GM18526 (cell line): ENCODE results near the gene OSER1.

Experiments used
- POLR2A ChIP-seq: IDR thresholded peaks from 3 replicates; pipeline ENCODE4 v1.6.1; 2011; ENCODE audit not compliant: insufficient read length; ENCODE audit errors: extremely low read depth

The OSER1 gene

DNA sequence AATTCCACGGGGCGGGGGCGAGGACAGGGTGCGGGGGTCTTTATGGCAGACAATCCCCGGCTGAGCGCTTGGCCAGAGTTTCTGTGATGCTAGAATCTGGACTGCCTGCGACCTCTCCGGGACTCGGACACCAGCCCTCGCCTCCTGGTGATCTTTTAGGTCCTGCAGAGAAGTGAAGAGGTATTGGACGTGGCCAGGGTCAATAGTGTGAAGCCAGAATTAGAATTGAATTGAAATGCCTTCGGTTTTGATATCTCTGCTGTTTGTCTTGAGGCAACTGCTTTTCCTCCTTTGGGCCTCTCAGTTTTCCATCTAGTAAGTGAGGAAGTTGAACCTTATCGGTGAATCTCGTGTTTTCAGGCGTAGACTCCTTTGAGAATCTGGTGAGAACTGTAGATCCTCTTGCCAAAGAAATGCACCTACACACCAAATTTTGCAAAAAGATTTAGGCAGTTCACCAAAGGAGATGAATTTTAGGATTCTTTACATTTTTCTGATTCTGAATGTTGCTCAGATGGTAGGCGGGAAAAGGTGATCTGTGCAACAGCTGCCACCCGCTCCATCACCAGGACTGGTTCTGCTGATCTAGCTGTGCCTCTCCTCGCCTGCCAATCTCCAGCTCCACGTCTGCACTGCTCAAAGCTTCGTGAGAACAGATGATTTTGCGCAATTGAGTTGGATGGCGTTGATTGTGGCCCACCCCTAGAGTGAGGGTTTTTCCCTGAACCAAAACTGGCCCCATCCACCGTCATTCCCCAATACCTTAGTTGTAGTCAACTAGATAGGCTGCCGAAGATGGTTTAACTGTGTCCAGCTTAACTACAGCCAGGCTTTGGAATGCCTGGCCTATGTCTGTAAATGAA is 837 bp upstream of the OSER1 start:
- no peak for TF ChIP-seq POLR2A

DNA sequence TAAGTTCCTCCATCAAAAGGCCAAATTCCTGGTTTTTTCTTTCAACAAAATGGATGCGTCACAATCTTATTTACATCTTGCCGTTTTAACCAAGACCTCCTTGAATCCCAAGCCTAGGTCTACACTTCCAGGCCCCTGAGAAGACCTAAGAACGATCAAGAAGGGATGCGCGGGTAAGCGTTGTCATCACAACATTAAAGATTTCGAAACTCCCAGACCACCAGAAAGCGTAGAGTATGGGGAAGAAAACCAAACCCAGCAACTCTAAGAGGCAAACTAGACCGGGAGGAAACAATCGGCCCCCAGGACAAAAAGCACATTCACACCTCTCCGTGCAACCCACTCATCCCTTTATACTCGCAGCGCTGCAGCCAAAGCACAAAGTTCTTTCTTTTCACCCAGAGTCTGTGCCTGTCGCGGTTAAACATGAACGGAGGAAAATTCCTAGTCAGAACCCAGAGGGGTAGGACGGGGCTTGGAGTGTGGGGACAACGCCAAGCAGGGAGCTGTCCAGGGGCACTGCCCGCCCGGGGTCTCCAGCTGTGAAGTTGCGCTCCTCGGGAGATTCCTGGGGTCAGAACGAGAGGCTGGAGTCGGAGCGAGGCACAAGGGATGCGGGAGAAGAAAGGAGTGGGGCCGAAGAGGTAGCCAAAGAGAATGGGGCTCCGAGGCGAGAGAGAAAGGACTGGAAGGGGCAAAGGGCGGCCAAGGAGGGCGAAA is 725 bp downstream of the OSER1 start:
- TF ChIP-seq POLR2A, result no peak

DNA sequence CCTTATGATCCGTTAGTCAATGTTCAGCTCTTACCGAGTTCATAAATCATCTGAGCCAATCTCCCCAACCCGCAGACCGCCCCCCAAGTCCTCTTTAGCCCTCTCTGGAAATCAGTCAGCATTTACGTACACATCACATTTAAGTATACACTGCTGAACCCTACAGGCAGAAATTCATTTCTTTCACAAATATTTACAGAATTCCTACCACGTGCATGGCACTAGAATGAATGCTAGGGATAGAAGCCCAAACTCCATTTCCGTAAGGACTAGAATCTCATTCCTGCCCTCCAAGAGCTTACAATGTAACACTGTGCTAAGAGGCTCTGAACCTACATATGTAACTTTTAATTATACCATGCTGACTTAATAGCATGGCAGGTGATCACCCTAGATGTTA is 1.8 kb downstream of the OSER1 start:
- no peak for TF ChIP-seq POLR2A

DNA sequence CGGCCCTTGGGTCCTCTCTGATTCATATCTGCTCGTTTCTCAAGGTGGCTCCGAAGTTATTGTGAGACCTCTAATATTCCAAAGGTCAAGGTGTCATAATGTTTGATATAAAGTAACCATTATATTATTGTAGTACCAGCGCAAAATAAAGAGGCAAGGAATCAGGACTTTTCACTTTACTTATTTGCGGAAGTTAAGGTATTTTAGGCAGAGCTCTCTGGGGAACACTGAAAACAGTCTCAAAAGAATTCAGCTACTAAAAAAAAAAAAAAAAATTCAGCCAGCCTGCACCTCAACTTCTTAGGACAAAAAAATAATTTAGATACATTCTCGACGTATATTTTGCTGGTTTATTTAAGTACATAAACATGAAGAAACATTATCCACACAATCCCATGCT is 2.4 kb downstream of the OSER1 start:
- TF ChIP-seq POLR2A, result no peak

DNA sequence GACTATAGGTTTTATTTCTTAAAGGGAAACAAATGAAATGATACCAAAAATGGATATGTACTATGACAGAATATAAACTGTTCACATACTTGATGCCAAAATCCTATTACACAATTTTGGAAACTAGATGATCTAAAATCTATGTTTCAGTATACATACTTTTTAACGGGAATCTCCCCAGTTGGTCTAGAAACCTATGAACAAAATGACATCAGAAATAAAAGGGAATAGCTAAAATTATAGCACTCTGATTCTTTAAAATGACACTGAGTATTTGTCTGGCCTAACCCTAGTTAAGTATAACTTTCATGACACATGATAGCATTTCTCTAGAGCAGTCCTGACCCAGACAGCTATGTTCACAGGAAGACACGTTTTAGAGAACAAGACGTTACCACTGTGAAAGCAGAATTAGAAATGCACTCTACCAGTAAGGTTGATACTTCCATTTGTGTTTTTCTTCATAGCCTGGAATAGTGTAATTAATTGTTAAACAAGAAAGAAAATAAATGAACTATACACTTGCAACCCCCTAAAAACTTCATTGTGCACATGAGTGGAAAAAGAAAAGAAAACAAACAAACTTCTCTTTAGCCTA is 3.3 kb downstream of the OSER1 start:
- no peak for TF ChIP-seq POLR2A

DNA sequence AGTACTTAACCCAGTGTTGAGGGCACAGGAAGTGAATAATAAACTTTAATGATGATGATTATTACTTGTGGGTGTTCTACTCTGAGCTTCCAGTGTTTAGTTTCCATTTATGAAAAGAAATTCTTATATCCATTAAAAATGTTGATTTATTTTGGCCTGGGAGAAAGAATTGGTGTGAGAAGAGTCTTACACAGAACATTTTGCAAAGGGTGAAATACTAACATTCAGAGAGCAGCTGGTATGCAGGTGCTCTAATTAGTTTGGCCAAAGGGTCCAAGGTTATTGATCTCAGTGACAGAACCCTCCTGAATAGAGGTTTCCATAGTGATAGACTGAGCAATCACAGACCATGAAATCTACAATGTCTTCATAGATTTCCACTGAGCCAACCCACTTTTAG is 4.4 kb downstream of the OSER1 start:
- no peak for TF ChIP-seq POLR2A

DNA sequence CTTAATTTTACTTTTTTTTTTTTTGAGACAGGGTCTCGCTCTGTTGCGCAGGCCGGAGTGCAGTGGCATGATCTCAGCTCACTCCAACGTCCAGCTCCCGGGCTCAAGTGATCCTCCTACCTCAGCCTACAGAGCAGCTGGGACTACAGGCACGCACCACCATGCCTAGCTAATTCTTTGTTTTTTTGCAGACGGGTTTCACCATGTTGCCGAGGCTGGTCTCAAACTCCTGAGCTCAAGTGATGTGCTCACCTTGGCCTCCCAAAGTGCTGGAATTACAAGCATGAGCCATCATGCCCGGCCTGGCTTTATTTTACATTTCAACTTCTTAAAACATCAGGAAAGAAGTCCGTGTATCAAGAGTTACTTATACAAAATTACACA is 5.7 kb downstream of the OSER1 start:
- TF ChIP-seq POLR2A, result no peak

DNA sequence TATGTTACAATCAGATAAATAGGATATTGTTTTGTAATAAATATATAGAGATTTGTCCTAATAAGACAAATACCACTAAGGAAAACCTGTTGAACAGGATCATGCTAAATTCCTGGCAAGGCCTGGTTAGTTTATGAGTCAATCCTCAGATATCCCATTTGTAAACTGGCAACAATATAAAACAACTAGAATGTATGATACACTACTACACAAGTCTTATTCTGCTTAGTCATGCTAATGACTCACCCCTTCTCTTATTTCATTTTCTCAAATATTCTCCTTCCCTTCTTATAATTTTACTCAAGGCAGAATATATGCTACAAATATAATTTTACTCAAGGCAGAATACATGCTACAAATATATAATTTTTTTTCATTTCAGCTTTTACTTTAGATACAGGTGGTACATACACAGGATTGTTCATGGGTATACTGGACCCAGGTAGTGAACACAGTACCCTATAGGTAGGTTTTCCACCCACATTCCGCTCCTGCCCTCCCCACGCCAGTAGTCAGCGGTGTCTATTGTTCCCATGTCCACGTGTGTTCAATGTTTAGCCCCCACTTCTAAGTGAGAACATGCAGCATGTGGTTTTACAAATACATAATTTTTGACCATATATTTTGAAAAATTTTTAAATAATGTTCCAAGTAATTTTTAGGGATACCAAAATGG is 6.3 kb downstream of the OSER1 start:
- no peak for TF ChIP-seq POLR2A

DNA sequence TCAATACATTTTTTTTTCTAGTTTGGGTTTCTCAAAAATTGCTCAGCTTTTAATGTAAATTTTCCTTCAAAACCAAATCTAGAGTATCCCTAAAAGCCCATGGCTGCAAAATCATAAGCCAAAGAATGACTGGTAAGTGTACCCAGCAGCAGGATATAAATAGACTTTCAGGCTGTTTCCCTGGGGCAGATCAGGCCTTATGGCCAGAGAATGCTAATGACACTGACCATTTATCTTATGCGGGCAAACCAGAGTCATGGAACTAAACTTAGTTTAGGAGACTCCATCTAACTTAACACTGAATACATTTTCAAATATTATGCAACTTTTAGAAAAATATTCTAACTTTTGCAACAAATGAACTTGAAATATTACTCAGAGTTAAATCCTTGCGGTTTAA is 7.4 kb downstream of the OSER1 start:
- no peak for TF ChIP-seq POLR2A

DNA sequence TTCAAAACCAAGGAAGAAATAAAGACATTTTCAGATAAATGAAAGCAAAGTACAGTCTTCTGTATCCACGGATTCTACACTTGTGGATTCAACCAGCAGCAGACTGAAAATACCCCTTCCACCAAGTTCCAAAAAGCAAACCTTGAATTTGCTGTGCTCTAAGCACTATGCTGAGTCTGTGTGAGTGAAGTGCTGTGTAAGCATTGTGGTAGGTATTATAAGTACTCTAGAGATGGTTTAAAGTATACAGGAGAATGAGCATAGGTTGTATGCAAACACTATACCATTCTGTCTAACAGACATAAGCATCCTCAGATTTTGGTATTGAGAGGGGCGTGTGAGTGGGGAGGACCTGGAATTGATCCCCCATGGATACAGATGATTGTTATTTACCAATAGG is 9.6 kb downstream of the OSER1 start:
- no peak for TF ChIP-seq POLR2A

DNA sequence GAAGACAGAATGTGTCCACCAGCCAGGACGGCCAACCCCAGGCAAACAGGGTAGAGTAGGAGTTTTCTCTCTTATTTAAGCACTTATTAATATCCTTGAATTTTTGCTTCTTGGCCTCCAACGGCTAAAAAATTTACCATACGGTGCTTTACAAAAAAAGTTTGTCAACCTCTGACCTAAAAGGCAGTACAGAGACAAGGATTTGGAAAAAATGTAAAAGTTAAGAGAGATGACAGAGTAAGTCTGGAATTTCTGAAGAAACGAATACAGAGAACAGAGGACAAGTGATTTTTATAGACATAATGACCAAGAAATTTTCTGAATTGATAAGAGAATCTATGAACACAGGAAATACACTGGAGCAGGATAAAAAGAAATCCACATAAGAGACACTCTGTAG is 10.2 kb downstream of the OSER1 start:
- TF ChIP-seq POLR2A, result no peak

DNA sequence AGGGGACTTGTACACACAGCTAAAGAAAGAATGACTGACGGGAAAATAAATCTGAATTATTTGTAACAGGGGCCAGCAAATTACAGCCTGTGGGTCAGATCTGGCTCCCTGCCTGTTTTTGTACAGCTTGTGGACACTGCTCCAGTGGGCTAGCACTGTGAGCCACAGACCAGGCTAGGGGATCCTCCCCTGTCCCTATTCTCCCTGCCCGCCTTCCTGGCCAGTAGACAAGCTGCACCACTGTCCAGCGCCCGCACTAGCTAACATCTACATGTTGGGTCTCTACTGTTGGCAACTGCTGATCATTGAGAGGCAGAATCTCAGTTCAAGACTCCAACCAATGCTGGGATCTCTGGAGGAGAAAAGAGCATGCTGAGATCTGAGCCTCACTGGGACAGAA is 10.7 kb downstream of the OSER1 start:
- TF ChIP-seq POLR2A, result no peak

DNA sequence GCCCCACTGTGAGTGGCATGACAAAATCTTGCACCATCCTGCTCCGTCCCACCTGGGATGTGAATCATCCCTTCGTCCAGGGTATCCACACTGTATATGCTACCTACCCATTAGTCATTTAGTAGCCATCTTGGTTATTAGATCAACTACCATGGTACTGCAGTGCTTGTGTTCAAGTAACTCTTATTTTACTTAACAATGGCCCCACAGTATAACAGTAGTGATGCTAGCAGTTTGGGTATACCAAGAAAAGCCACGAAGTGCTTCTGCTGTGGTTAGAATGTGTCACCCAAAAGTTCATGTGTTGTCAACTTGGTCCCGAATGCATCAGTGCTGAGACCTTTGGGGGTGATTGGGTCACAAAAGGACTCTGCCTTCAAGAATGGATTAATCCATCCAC is 11.7 kb downstream of the OSER1 start:
- TF ChIP-seq POLR2A, result no peak

DNA sequence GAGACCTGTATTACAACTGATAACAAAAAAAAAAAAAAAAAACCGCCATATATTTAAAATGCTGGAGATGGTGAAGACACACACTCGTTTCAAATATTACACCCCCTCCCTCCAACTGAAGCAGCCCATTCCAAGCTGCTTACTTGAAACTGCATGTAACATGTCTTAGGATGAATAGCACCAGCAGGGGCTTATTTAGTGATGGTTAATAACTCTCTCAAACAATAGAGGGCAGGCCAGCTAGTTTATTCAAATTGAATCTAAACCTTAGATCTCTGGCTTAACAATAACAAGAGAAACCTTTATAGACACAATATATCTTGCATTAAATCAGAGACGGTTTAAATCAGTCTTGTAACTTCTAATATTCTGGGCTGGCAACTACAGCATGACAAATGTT is 14.3 kb downstream of the OSER1 start:
- TF ChIP-seq POLR2A, result no peak

DNA sequence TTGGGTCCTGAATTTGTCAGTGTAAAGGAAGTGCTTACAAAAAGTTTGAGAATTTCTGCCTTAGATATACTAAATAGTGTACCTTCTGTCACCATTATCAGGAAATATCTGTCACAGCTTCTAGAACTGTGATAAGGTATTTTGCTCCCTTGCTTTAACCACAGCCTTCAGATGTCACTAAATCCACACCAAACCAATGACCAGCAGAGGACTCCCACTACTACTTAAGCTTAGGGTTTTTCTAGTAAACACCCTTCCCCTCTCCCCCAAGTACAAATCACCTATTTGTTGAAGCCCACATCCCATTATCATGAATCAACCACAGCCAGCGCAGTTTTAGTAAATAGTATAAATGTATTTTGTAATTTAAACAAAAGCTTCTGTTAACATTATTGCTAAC is 15.0 kb downstream of the OSER1 start:
- TF ChIP-seq POLR2A, result no peak

DNA sequence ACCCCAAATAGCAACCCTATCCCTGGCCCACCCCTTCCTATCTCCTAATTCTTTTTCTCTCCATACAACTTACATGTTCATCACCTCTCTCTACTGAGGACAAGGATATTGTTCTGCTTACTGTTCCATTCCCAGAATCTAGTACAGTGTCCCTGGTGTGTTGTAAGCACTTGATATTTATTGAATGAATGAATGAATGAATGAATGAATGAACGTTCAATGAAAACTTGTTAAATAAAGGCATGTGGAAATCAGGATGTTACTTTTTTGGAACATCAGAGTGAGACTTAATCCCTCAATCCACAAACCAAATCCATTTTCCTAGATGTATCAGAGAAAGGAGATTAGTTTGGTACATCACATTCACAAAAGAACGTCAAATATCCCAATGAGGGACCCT is 16.8 kb downstream of the OSER1 start:
- TF ChIP-seq POLR2A, result no peak

DNA sequence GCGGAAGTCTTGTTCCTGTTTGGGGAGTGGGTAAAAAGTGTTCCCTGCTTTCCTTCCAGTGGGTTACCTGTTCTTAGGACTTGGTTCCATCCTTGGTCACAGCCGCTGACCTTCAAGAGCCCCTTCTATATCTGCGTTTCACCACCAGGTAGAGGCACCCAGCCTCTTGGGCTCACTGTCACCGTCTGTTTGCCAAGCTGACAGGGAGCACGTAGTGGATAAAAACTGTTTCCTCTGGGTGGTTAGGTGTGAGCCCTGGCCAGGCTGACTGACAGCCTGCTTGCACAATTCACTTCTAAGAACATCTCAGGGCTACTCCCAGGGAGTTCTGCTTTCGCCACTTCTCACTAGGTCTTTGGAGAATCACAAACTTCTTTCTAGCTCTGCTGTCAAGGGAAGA is 21.8 kb downstream of the OSER1 start:
- no peak for TF ChIP-seq POLR2A
